ENCODE results near the gene KRT81.

DNA sequence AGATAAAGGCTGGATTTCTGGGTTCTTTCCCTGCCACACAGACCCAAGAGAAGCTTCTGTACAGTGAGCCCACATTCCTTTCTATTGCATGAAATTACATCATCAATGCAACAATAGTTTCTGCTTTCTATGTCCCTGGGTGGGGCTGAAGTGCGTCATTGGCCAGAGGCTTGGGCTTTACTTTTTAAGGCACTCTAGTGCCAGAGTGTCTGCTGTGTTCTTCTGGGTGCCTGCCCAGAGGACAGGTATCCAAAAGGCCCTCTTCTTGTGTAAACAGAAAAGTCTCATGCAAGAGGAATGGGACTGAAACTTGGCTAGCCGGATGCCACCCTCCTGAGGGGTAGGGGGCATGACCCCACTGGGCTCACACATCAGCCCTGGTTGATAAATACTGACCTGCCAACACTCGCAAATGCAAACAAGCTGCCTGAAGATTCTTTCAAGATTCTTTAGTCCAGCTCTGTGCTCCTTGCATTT is 11.0 kb downstream of the KRT81 start:
- TF ChIP-seq, protein P1, sequence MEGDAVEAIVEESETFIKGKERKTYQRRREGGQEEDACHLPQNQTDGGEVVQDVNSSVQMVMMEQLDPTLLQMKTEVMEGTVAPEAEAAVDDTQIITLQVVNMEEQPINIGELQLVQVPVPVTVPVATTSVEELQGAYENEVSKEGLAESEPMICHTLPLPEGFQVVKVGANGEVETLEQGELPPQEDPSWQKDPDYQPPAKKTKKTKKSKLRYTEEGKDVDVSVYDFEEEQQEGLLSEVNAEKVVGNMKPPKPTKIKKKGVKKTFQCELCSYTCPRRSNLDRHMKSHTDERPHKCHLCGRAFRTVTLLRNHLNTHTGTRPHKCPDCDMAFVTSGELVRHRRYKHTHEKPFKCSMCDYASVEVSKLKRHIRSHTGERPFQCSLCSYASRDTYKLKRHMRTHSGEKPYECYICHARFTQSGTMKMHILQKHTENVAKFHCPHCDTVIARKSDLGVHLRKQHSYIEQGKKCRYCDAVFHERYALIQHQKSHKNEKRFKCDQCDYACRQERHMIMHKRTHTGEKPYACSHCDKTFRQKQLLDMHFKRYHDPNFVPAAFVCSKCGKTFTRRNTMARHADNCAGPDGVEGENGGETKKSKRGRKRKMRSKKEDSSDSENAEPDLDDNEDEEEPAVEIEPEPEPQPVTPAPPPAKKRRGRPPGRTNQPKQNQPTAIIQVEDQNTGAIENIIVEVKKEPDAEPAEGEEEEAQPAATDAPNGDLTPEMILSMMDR (conservative IDR thresholded peaks at IDR 0.05): no peak
- TF ChIP-seq ZFX (IDR thresholded peaks at IDR 0.05): no peak

Measured in C4-2B (cell line).